Hindlimb muscle (tissue), 1 donor: Measurements from ENCODE around the gene CUL4A. TPM values are rescaled to one million over a fixed set of nuclear protein-coding genes. Genes with fewer than 3 reads are reported as not detected.
"Not testable (repeated sequence)": the region's sequence is repeated elsewhere in the genome, so short reads cannot be mapped to it uniquely, and the experiment has no call there.

Experiments used
- DNase-seq: peaks from one replicate; pipeline ENCODE4 v3.0.0-alpha.2; 2013
- polyA plus RNA-seq: library from polyadenylated mRNA; unstranded; fragments of 120-200 nt; gene quantifications from one replicate; pipeline ENCODE4 v1.2.1, GENCODE V29; 2013; ENCODE audit not compliant: insufficient read length

The CUL4A gene
- 72.9 TPM for polyA plus RNA-seq

- peak; percentile 61 for DNase-seq
These were observed at the start of gene CUL4A for GRCh38 chr13:113209336-113209758. TSS of gene CUL4A (plus strand) at chr13:113209613. CDS start at chr13:113209628, 15 bp downstream.

GRCh38 chr13:113159701-113160100, 49.7 kb upstream of the CUL4A start:
- DNase-seq: no peak

DNA sequence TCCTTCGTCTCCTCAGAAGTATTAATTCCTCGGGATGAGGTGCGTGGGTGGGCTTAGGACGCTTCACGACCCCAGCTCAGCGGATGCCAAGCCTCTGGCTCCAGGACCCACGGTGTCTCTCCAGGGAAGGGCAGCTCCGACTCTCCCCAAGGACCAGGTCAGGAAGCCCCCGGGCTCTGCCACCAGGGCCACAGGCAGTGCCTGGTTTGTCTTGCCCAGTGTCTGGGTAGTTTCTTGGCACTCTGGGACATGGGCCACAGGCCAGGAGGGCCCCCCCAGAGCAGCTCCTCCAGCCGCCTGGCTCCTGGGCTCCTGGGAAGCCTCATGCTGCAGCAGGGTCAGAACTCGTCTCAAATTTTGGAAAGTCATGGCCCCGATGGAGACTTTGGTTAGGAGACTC, 48.4 kb upstream of the CUL4A start:
- DNase-seq: no peak

- no peak for DNase-seq
These were observed 48.0 kb upstream of the CUL4A start for GRCh38 chr13:113161433-113161832.

DNA sequence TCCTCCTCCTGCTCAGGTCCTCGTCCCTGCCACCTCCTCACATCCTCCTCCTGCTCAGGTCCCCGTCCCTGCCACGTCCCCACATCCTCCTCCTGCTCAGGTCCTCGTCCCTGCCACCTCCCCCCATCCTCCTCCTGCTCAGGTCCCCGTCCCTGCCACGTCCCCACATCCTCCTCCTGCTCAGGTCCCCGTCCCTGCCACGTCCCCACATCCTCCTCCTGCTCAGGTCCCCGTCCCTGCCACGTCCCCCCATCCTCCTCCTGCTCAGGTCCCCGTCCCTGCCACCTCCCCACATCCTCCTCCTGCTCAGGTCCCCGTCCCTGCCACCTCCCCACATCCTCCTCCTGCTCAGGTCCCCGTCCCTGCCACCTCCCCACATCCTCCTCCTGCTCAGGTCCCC, 47.4 kb upstream of the CUL4A start:
- not testable (repeated sequence) for DNase-seq

GRCh38 chr13:113162783-113163685, 46.4 kb upstream of the CUL4A start:
- DNase-seq: no peak

DNA sequence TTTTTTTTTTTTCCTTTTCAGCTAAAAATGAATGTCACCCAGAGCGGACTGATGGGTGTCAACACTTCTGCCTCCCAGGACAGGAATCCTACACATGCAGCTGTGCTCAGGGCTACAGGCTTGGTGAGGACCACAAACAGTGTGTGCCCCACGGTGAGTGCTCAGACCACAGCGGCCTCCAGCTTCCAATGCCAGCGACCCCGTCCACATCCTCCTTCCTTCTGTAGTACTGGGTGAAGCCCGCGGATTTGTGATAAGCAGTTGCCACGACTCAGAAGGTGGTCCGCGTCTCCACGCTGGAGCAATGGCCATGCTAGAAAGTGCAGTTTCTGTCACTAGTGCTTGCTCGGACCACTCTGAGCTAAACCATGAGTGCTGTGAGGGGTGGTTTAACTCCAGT, 44.9 kb upstream of the CUL4A start:
- no peak for DNase-seq

GRCh38 chr13:113166266-113166665, 43.1 kb upstream of the CUL4A start:
- no peak for DNase-seq

DNA sequence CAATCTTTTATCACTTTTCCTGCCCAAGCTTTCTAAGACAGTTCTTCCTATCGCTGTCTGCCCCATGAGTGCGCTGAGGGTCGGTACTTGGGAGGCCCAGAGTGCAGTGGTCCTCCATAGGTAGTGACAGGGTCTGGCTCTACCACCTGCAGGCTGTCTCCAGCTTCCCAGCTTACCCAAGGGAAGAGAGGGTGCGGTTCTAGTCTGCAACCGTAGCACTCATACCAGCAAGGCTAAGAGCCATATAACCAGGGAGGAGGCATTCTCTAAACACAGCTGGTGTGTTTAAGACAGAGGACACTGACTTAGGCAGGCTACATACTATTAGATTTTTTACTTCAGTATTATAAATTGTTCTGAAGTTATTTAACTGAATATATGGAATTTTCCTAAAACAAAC, 42.7 kb upstream of the CUL4A start:
- DNase-seq: no peak

- no peak for DNase-seq
These were observed 42.3 kb upstream of the CUL4A start for GRCh38 chr13:113167155-113167554.

- no peak for DNase-seq
These were observed 41.8 kb upstream of the CUL4A start for GRCh38 chr13:113167575-113167974.

DNA sequence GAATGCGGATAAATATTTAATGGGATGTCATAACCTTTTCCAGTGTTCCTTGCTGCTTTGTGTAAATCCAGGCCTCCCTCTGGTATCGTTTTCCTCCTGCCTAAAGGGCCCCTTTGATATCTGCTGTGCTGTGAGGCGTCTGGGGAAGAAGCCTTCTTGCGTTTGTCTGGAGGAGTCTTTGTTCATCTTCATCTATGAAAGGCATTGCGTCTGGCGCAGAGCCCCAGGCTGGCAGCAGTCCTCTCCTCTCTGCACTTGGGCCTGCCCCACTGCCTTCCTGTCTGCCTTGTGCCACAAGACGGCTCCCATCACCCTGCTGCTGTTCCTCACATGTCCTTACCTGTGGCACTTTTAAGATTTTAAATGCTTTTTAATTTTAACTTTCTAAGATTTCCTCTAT, 41.2 kb upstream of the CUL4A start:
- no peak for DNase-seq

GRCh38 chr13:113169277-113170272, 39.8 kb upstream of the CUL4A start:
- DNase-seq: no peak

- DNase-seq: no peak
These were observed 38.9 kb upstream of the CUL4A start for GRCh38 chr13:113170511-113170910.

DNA sequence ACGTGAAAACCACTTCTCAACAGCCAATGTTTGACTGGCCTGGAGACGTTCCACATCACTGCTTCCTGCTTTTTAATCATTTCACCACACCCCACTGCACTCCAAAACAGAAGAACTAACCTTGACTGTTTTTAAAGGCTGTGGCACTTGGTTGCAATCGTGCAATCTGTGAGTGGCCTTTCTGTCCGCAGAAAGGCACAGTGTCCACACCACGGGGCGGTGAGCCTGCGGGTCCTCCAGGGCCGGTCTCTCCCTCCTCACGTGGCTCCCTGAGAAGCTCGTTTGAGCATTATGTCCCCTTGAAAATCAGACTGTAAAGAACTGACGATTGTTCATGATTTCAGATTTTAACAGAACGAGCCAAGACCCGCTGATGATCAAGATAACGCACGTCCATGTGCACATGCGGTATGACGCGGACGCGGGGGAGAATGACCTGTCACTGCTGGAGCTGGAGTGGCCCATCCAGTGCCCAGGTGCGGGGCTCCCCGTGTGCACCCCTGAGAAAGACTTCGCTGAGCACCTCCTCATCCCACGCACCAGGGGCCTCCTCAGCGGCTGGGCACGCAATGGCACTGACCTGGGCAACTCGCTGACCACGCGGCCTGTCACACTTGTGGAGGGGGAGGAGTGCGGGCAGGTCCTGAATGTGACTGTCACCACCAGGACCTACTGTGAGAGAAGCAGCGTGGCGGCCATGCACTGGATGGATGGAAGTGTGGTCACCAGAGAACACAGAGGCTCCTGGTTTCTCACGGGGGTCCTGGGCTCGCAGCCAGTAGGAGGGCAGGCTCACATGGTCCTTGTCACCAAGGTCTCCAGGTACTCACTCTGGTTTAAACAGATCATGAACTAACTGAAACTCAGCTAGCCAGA, 37.9 kb upstream of the CUL4A start:
- no peak for DNase-seq

DNA sequence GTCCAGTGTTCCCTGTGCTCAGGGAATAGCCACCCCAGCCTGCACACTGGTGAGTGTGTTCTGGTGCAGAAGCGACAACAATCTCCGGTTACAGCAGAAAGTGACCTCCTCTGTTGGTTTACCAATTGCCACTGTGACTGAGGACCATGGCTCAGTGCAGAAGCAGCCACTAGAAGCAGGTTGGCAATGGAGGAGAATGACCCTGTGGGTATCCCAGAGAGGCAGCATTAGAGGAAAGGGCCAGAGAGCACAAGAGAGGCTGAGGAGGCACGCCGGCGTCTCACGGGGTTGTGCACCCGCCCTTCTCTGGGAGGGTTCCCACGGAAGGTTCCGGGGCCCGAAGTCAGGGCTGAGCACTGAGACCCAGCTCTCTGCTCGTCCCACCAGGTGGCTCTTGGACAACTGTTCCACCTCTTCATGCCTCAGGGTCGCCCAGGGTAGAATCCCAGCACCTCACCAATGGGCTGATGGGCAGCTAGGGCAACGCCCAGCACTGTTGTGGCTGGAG, 36.9 kb upstream of the CUL4A start:
- no peak for DNase-seq

GRCh38 chr13:113176280-113176679, 33.1 kb upstream of the CUL4A start:
- no peak for DNase-seq

DNA sequence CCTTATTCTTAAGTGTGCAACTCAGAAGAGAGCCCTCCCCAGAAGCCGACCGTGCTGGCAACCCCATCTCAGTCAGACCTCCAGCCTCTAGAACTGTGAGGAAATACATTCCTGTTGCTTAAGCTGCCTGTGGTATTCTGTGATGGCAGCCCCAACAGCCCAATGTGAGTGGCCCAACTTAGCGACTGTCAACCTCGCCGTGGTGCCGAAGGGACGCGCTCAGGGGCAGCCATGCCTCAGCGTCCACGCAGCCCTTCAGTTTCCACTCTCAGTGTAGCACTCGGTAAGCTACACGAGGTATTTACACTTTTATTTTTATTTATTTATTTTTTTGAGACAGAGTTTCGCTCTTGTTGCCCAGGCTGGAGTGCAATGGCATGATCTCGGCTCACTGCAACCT, 32.6 kb upstream of the CUL4A start:
- no peak for DNase-seq

- no peak for DNase-seq
These were observed 31.1 kb upstream of the CUL4A start for GRCh38 chr13:113178070-113178895.

- no peak for DNase-seq
These were observed 30.6 kb upstream of the CUL4A start for GRCh38 chr13:113178896-113179167.
